ENCODE data around the gene SFPQ. TPM values are rescaled to one million over a fixed set of nuclear protein-coding genes. Genes with fewer than 3 reads are reported as not detected.

The SFPQ gene
- total RNA-seq, 1 experiment from 2014 or later, result 172 TPM

GRCh38 chr1:35181790-35182455 is 11.0 kb downstream of the SFPQ start:
- no peak overlapping the region for H3K4me2 ChIP-seq (ENCODE audit: low read depth, low read length, poor library complexity, severe bottlenecking)
- DNase-seq, result peak; percentile 44
- H3K4me1 ChIP-seq (ENCODE audit: low read length), result peaks cover 9% of the 10 kb centered on the region; the same call in 1 of the 2 replicates
- H2AFZ ChIP-seq (ENCODE audit: low read length), result no peak overlapping the region
- H3K9me3 ChIP-seq (ENCODE audit: low read length), result no peaks in the 10 kb centered on the region
- no peaks in the 10 kb centered on the region for H3K27me3 ChIP-seq (ENCODE audit: low read length)
- H3K4me3 ChIP-seq (ENCODE audit: low read length), result no peak overlapping the region
- no peak overlapping the region for H3K9ac ChIP-seq (ENCODE audit: low read length)
- peaks cover 96% of the 10 kb centered on the region for H4K20me1 ChIP-seq (ENCODE audit: insufficient read depth, low read depth, low read length)
- H3K79me2 ChIP-seq (ENCODE audit: low read length), result peaks cover 38% of the 10 kb centered on the region
- no peaks in the 10 kb centered on the region for H3K9me2 ChIP-seq (replicated peaks; ENCODE audit: insufficient read depth, low read length)
- H3K36me3 ChIP-seq (ENCODE audit: insufficient read depth, low read length), result peaks cover 97% of the 10 kb centered on the region
- H3K27ac ChIP-seq (ENCODE audit: low read length), result no peak overlapping the region

GRCh38 chr1:35180776-35181374 is 12.1 kb downstream of the SFPQ start:
- Histone ChIP-seq H3K27me3 (ENCODE audit: low read length) (no peaks in the 10 kb centered on the region), H4K20me1 (ENCODE audit: insufficient read depth, low read depth, low read length) (peaks cover 88% of the 10 kb centered on the region), H3K79me2 (ENCODE audit: low read length) (peaks cover 28% of the 10 kb centered on the region), H3K4me2 (ENCODE audit: low read depth, low read length, poor library complexity, severe bottlenecking) (no peak overlapping the region), H3K4me3 (ENCODE audit: low read length) (no peak overlapping the region), H3K4me1 (ENCODE audit: low read length) (peaks cover 6% of the 10 kb centered on the region; the same call in 1 of the 2 replicates), H3K9me2 (replicated peaks; ENCODE audit: insufficient read depth, low read length) (no peaks in the 10 kb centered on the region), H3K9ac (ENCODE audit: low read length) (no peak overlapping the region), H3K27ac (ENCODE audit: low read length) (no peak overlapping the region), H3K9me3 (ENCODE audit: low read length) (no peaks in the 10 kb centered on the region), H2AFZ (ENCODE audit: low read length) (no peak overlapping the region), H3K36me3 (ENCODE audit: insufficient read depth, low read length) (peaks cover 93% of the 10 kb centered on the region)
- DNase-seq, result peak; percentile 42

GRCh38 chr1:35179908-35180307 is 13.0 kb downstream of the SFPQ start:
- Histone ChIP-seq H3K4me2 (ENCODE audit: low read depth, low read length, poor library complexity, severe bottlenecking) (no peak overlapping the region), H3K79me2 (ENCODE audit: low read length) (peaks cover 18% of the 10 kb centered on the region), H3K4me3 (ENCODE audit: low read length) (no peak overlapping the region), H3K27me3 (ENCODE audit: low read length) (no peaks in the 10 kb centered on the region), H3K9me3 (ENCODE audit: low read length) (no peaks in the 10 kb centered on the region), H3K9ac (ENCODE audit: low read length) (no peak overlapping the region), H3K4me1 (ENCODE audit: low read length) (peaks cover 2% of the 10 kb centered on the region; the same call in 1 of the 2 replicates), H3K9me2 (replicated peaks; ENCODE audit: insufficient read depth, low read length) (no peaks in the 10 kb centered on the region), H2AFZ (ENCODE audit: low read length) (no peak overlapping the region), H3K27ac (ENCODE audit: low read length) (no peak overlapping the region), H3K36me3 (ENCODE audit: insufficient read depth, low read length) (peaks cover 92% of the 10 kb centered on the region), H4K20me1 (ENCODE audit: insufficient read depth, low read depth, low read length) (peaks cover 82% of the 10 kb centered on the region)
- DNase-seq, result peak; percentile 44

GRCh38 chr1:35178874-35179380 is 14.0 kb downstream of the SFPQ start:
- Histone ChIP-seq H3K27me3 (ENCODE audit: low read length) (no peaks in the 10 kb centered on the region), H3K9me2 (replicated peaks; ENCODE audit: insufficient read depth, low read length) (no peaks in the 10 kb centered on the region), H3K9me3 (ENCODE audit: low read length) (no peaks in the 10 kb centered on the region), H3K4me3 (ENCODE audit: low read length) (no peak overlapping the region), H2AFZ (ENCODE audit: low read length) (no peak overlapping the region), H3K36me3 (ENCODE audit: insufficient read depth, low read length) (peaks cover 82% of the 10 kb centered on the region), H3K9ac (ENCODE audit: low read length) (no peak overlapping the region), H3K4me2 (ENCODE audit: low read depth, low read length, poor library complexity, severe bottlenecking) (no peak overlapping the region), H4K20me1 (ENCODE audit: insufficient read depth, low read depth, low read length) (peaks cover 72% of the 10 kb centered on the region), H3K79me2 (ENCODE audit: low read length) (peaks cover 11% of the 10 kb centered on the region; the same call in 1 of the 2 replicates), H3K27ac (ENCODE audit: low read length) (no peak overlapping the region), H3K4me1 (ENCODE audit: low read length) (peaks cover 2% of the 10 kb centered on the region; the same call in 1 of the 2 replicates)
- DNase-seq, result no peak

GRCh38 chr1:35178295-35178695 is 14.7 kb downstream of the SFPQ start:
- no peaks in the 10 kb centered on the region for H3K27me3 ChIP-seq (ENCODE audit: low read length)
- H3K27ac ChIP-seq (ENCODE audit: low read length), result no peak overlapping the region
- no peak overlapping the region for H2AFZ ChIP-seq (ENCODE audit: low read length)
- no peak overlapping the region for H3K4me3 ChIP-seq (ENCODE audit: low read length)
- H4K20me1 ChIP-seq (ENCODE audit: insufficient read depth, low read depth, low read length), result peaks cover 66% of the 10 kb centered on the region
- H3K9me2 ChIP-seq (replicated peaks; ENCODE audit: insufficient read depth, low read length), result no peaks in the 10 kb centered on the region
- peaks cover 2% of the 10 kb centered on the region; the same call in 1 of the 2 replicates for H3K4me1 ChIP-seq (ENCODE audit: low read length)
- H3K36me3 ChIP-seq (ENCODE audit: insufficient read depth, low read length), result peaks cover 76% of the 10 kb centered on the region
- peaks cover 11% of the 10 kb centered on the region; the same call in 1 of the 2 replicates for H3K79me2 ChIP-seq (ENCODE audit: low read length)
- DNase-seq, result peak; percentile 45
- H3K9me3 ChIP-seq (ENCODE audit: low read length), result no peaks in the 10 kb centered on the region
- H3K4me2 ChIP-seq (ENCODE audit: low read depth, low read length, poor library complexity, severe bottlenecking), result no peak overlapping the region
- no peak overlapping the region for H3K9ac ChIP-seq (ENCODE audit: low read length)

GRCh38 chr1:35177237-35177786 is 15.6 kb downstream of the SFPQ start:
- H3K79me2 ChIP-seq (ENCODE audit: low read length), result peaks cover 10% of the 10 kb centered on the region; the same call in 1 of the 2 replicates

GRCh38 chr1:35175602-35176001 is 17.3 kb downstream of the SFPQ start:
- Histone ChIP-seq H3K4me2 (ENCODE audit: low read depth, low read length, poor library complexity, severe bottlenecking) (no peak overlapping the region), H3K9me2 (replicated peaks; ENCODE audit: insufficient read depth, low read length) (no peaks in the 10 kb centered on the region), H2AFZ (ENCODE audit: low read length) (no peak overlapping the region), H3K9ac (ENCODE audit: low read length) (no peak overlapping the region), H3K4me3 (ENCODE audit: low read length) (no peak overlapping the region), H3K27ac (ENCODE audit: low read length) (no peak overlapping the region), H3K36me3 (ENCODE audit: insufficient read depth, low read length) (peaks cover 51% of the 10 kb centered on the region), H3K4me1 (ENCODE audit: low read length) (no peaks in the 10 kb centered on the region; the same call in 1 of the 2 replicates), H3K9me3 (ENCODE audit: low read length) (no peaks in the 10 kb centered on the region), H4K20me1 (ENCODE audit: insufficient read depth, low read depth, low read length) (peaks cover 41% of the 10 kb centered on the region), H3K79me2 (ENCODE audit: low read length) (0 out of 2 replicates have a peak, but pooled peaks cover 2% of the 10 kb centered on the region), H3K27me3 (ENCODE audit: low read length) (no peaks in the 10 kb centered on the region)
- DNase-seq, result no peak

More at GRCh38 chr1:35177237-35177786, 15.6 kb downstream of the SFPQ start:
- no peak overlapping the region for H3K4me3 ChIP-seq (ENCODE audit: low read length)
- no peaks in the 10 kb centered on the region for H3K9me2 ChIP-seq (replicated peaks; ENCODE audit: insufficient read depth, low read length)
- H3K4me1 ChIP-seq (ENCODE audit: low read length), result peaks cover 2% of the 10 kb centered on the region; the same call in 1 of the 2 replicates
- H3K27me3 ChIP-seq (ENCODE audit: low read length), result no peaks in the 10 kb centered on the region
- DNase-seq, result peak; percentile 47
- peaks cover 57% of the 10 kb centered on the region for H4K20me1 ChIP-seq (ENCODE audit: insufficient read depth, low read depth, low read length)
- no peak overlapping the region for H3K9ac ChIP-seq (ENCODE audit: low read length)
- no peak overlapping the region for H3K27ac ChIP-seq (ENCODE audit: low read length)
- H3K36me3 ChIP-seq (ENCODE audit: insufficient read depth, low read length), result peaks cover 67% of the 10 kb centered on the region
- H2AFZ ChIP-seq (ENCODE audit: low read length), result no peak overlapping the region
- no peak overlapping the region for H3K4me2 ChIP-seq (ENCODE audit: low read depth, low read length, poor library complexity, severe bottlenecking)
- H3K9me3 ChIP-seq (ENCODE audit: low read length), result no peaks in the 10 kb centered on the region

- H3K4me3 ChIP-seq (ENCODE audit: low read length), result no peak overlapping the region
- no peak overlapping the region for H3K27ac ChIP-seq (ENCODE audit: low read length)
- no peak overlapping the region for H2AFZ ChIP-seq (ENCODE audit: low read length)
- no peak for DNase-seq
- H3K9me2 ChIP-seq (replicated peaks; ENCODE audit: insufficient read depth, low read length), result no peaks in the 10 kb centered on the region
- no peaks in the 10 kb centered on the region for H3K27me3 ChIP-seq (ENCODE audit: low read length)
- peaks cover 46% of the 10 kb centered on the region for H3K36me3 ChIP-seq (ENCODE audit: insufficient read depth, low read length)
- H3K79me2 ChIP-seq (ENCODE audit: low read length), result no peaks in the 10 kb centered on the region
- peaks cover 36% of the 10 kb centered on the region for H4K20me1 ChIP-seq (ENCODE audit: insufficient read depth, low read depth, low read length)
- H3K4me1 ChIP-seq (ENCODE audit: low read length), result no peaks in the 10 kb centered on the region
- no peaks in the 10 kb centered on the region for H3K9me3 ChIP-seq (ENCODE audit: low read length)
- H3K4me2 ChIP-seq (ENCODE audit: low read depth, low read length, poor library complexity, severe bottlenecking), result no peak overlapping the region
- H3K9ac ChIP-seq (ENCODE audit: low read length), result no peak overlapping the region
Observed at GRCh38 chr1:35175098-35175576, 17.8 kb downstream of the SFPQ start.

All from Karpas-422 (cell line).